Activated T-cell treated with anti-CD3 and anti-CD28 coated beads, Interleukin-2, amount 50 U/mL, for 72 hours (primary cell): ENCODE measurements around the gene BCR. TPM values are rescaled to one million over a fixed set of nuclear protein-coding genes. Genes with fewer than 3 reads are reported as not detected.

Experiments used
- ATAC-seq, 2 donors: fragments of 150-1000 bp; cut with Tn5 transposase; replicated peaks in 1 of 2; 2 replicates each; pipeline ENCODE4 v1.10.0; 2021; ENCODE audit warnings: moderate library complexity in 2 of 2, mild to moderate bottlenecking in 1 of 2
- DNase-seq, 2 donors: peaks; one replicate each; pipeline ENCODE4 v3.0.0; 2021 to 2022; ENCODE audit warnings: mixed read lengths in 1 of 2
- H3K27ac Mint-ChIP-seq: one replicate; pipeline ENCODE4 v1.8.0; 2022; ENCODE audit warnings: mild to moderate bottlenecking, moderate library complexity, mixed read lengths
- H3K27me3 Mint-ChIP-seq: one replicate; pipeline ENCODE4 v1.8.0; 2022; ENCODE audit warnings: low read depth, mixed read lengths
- H3K36me3 Mint-ChIP-seq, 2 donors: one replicate each; pipeline ENCODE4 v1.8.0; 2022; ENCODE audit warnings: mixed read lengths in 2 of 2, mild to moderate bottlenecking in 1 of 2; ENCODE audit not compliant: insufficient read depth in 2 of 2
- H3K4me1 Mint-ChIP-seq: one replicate; pipeline ENCODE4 v1.8.0; 2022; ENCODE audit warnings: low read depth, mixed read lengths
- H3K4me3 Mint-ChIP-seq, 2 donors: one replicate each; pipeline ENCODE4 v1.8.0; 2022; ENCODE audit warnings: mild to moderate bottlenecking in 2 of 2, mixed read lengths in 2 of 2, moderate library complexity in 2 of 2
- H3K9me3 Mint-ChIP-seq, 2 donors: one replicate each; pipeline ENCODE4 v1.8.0; 2022; ENCODE audit warnings: mixed read lengths in 2 of 2
- total RNA-seq, 2 donors: library from RNA; stranded (reverse); gene quantifications; one replicate each; pipeline ENCODE4 v1.2.3, GENCODE V29; 2022

Gene BCR
- total RNA-seq, 2 donors from 2014 or later = 40.3 to 50.0 TPM

DNA sequence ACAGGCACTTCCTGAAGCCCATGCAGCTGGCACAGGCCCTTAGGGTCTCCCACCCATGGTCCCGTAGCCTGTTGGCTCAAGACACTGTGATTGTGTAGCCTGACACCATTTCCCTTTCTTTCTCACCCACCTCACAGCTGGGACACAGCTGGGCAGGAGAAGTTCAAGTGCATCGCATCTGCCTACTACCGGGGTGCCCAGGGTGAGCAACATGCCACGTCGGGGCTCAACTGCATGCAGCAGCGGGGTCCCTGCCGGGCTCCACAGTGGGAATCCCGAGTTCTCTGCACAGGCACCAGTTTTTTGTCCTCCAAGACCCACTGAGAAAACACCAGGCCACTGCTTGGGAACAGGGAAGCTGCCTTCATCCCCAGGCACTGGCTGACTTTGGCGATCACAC is 24.5 kb upstream of the BCR start:
- Mint-ChIP-seq H3K36me3 (no peaks in the 10 kb centered on the region), H3K4me3 (no peak overlapping the region), H3K27ac (no peak overlapping the region), H3K9me3 (no peaks in the 10 kb centered on the region), H3K4me1 (peaks cover 11% of the 10 kb centered on the region), H3K27me3 (no peaks in the 10 kb centered on the region)
- DNase-seq (no peak), ATAC-seq (no peak)

DNA sequence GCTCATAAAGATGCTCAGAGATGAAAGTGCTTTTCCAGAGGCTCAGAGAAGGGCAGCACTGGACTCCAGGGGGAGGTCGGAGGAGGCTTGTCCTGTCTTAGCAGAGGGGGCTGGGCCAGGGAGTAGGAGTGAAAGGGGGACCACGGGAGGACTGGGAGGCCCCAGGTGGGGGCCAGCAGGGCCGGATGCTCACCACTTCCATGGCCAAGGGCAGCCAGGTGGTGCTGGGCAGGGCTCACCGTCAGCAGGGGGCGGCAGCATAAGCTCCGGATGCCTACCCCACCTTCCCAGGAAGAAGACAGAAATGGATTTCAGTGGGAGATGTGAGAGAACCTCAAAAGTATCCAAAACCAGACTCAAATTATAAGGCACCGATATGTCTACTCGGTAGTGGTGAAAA is 24.0 kb upstream of the BCR start:
- no peaks in the 10 kb centered on the region for H3K36me3 Mint-ChIP-seq
- peaks cover 11% of the 10 kb centered on the region for H3K4me1 Mint-ChIP-seq
- no peak overlapping the region for H3K27ac Mint-ChIP-seq
- ATAC-seq (no peak), DNase-seq (no peak)
- H3K4me3 Mint-ChIP-seq = no peak overlapping the region
- H3K9me3 Mint-ChIP-seq = no peaks in the 10 kb centered on the region
- H3K27me3 Mint-ChIP-seq = no peaks in the 10 kb centered on the region

DNA sequence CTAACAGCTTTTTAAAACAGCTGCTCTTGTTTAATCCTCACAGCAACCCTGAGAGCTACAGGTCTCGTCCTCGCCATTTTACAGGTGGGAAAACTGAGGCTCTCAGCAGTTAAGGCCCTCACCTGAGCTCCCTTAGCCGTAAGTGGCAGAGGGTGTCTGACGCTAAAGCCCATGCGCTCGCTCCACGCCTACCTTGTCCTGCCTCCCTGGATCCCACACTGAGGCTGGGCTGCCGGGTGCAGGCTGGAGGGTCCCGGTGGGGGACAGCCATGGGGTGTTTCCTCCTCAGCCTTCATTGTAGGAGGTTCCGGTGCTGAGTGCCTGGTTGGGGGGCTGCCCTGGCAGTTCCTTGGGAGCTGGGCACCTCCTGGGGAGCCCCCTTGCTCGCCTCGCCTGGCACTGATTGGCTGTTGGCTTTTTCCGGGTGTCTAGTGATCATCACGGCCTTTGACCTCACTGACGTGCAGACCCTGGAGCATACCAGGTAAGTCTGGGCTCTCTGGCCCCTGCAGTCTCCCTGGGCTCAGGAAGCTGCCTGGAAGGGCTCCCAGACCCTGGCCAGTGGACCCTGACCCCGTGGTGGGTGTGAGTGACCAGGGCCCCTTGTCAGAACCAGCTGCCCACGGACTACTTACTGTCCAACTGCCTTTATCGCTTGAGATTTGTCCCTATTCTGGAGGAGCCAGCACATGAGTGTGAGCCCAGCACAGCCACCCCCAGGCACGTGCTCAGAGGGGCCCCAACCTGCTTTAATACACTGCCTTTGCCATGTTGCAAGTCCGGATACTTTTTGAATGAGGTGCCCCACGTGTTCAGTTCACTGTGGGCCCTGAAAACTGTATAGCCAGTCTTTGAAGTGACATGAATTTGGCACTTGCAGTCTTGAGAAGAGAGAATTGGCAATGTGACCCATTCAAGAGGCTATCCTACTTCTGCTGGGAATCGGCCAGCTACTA is 22.5 kb upstream of the BCR start:
- H3K27ac Mint-ChIP-seq = no peak overlapping the region

DNA sequence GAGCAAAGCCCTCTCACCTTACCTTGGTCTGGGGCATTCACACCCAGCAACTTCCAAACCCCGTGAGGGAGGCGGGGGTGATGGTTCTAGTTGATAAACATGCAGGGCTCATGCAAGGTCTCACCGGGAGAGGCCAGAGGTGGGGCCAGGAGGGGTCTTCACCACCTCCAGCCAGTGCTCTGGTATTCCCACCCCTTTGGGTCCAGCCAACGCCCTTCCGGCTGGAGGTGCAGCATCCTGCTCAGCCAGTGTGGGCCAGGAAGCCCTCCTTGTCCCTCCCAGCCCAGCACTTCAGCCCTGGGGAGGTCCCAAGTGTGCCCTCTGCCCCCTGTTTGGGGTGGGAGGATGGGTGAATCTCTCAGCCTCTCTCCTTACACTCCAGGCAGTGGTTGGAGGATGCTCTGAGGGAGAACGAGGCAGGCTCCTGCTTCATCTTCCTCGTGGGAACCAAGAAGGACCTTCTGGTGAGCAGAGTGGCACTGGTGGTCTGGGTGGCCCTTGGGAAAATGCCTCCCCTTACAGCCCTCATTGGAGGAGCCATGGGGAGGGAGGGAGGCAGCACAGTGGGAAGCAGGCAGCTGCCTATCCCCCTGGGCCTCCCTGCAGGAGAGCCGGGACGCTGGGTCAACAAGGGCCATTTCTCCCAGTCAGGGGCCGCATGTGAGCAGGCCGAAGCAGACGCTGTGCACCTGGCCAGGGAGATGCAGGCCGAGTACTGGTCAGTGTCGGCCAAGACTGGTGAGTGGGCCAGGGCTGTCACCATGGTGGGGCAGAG is 21.6 kb upstream of the BCR start:
- no peak overlapping the region for H3K27ac Mint-ChIP-seq
- no peaks in the 10 kb centered on the region for H3K9me3 Mint-ChIP-seq
- H3K4me3 Mint-ChIP-seq = no peak overlapping the region
- no peak for DNase-seq
- ATAC-seq = no peak
- H3K36me3 Mint-ChIP-seq = no peaks in the 10 kb centered on the region
- no peaks in the 10 kb centered on the region for H3K27me3 Mint-ChIP-seq
- peaks cover under 1% of the 10 kb centered on the region for H3K4me1 Mint-ChIP-seq

More for the DNA sequence above, 22.5 kb upstream of the BCR start:
- H3K27me3 Mint-ChIP-seq = no peaks in the 10 kb centered on the region
- no peak for ATAC-seq
- no peaks in the 10 kb centered on the region for H3K36me3 Mint-ChIP-seq
- DNase-seq = no peak
- H3K4me3 Mint-ChIP-seq = no peak overlapping the region
- no peaks in the 10 kb centered on the region for H3K9me3 Mint-ChIP-seq
- H3K4me1 Mint-ChIP-seq = peaks cover 9% of the 10 kb centered on the region

DNA sequence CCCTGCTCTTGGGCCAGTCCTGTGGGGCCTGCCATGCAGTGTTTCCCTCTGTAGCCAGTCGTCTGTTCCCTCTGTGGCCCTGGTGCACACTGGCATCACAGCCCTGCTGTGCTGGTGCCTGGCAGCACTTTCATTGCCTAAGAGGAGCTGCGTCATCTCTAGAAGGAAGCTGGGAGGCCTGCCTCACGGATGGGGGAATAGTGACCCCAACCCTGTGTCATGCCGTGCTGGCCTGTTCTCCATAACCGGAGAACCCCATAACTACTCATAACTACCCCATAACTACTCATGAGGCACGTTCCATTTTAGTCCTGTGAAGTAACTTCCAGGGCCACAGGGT is 21.0 kb upstream of the BCR start:
- Mint-ChIP-seq H3K4me1 (no peaks in the 10 kb centered on the region), H3K4me3 (no peak overlapping the region), H3K27ac (no peak overlapping the region), H3K36me3 (no peaks in the 10 kb centered on the region), H3K27me3 (no peaks in the 10 kb centered on the region), H3K9me3 (no peaks in the 10 kb centered on the region)
- ATAC-seq = no peak
- no peak for DNase-seq

DNA sequence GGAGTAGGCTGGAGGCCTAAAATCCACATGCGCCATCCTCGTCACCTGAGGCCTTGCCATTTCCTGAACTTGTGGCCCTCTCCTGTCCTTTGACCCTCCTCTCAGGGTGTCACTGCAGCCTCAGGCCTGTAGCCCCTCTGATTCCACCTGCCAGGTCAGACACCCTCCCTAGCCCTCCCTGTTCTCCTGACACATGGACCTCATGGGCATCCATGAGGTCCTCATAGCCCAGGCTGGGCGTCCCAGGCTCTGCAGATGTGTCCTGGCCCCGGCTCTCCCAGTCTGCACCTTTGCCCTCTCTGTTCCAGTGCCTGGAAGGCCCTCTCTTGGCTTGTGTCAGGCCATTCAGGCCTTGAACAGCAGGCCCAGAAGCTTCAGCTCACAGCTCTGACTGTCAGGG is 19.3 kb upstream of the BCR start:
- DNase-seq = no peak
- H3K27ac Mint-ChIP-seq = no peak overlapping the region
- H3K27me3 Mint-ChIP-seq = no peaks in the 10 kb centered on the region
- no peaks in the 10 kb centered on the region for H3K36me3 Mint-ChIP-seq
- H3K4me1 Mint-ChIP-seq = no peaks in the 10 kb centered on the region
- ATAC-seq = no peak
- no peak overlapping the region for H3K4me3 Mint-ChIP-seq
- H3K9me3 Mint-ChIP-seq = no peaks in the 10 kb centered on the region

DNA sequence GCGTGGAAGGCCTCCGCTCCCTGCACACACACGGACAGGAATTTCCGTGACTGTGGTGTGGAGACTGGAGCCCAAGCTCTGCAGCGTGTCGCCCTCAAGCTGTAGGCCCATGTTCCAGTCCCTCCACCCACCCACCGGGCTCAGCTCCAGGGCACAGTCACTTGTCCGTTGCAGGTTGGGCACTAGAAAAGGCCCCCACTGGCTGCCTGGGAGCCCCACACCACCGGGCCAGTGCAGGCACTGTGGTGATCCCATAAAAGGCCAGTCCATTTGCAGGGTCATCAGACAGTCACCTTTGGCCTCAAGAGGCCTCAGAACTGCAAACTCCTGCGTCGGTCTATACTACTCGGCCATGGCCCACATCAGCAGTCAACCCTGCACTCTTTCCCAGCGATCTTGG is 18.7 kb upstream of the BCR start:
- Mint-ChIP-seq H3K36me3 (no peaks in the 10 kb centered on the region), H3K27ac (no peak overlapping the region), H3K4me1 (no peaks in the 10 kb centered on the region), H3K27me3 (no peaks in the 10 kb centered on the region), H3K9me3 (no peaks in the 10 kb centered on the region), H3K4me3 (no peak overlapping the region)
- no peak for ATAC-seq
- no peak for DNase-seq

DNA sequence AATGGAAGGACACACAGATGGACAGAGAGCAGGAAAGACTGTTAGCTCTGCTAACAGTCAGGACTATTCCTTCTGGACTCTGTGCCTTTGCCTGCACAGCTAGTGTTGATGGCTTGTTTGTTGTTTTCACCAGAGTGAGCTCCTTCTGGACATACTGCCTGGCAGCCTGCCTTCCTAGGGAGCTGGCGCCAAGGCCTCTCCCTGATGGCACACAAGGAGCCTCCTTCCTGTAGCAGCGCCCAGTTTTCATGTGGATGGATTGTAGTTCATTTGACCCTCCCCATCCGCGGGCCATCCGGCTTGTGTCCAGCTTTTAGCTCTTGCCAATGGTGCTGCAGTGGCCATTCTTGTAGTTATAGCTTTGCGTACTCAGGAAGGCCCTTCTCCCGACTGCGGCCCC is 16.6 kb upstream of the BCR start:
- H3K4me3 Mint-ChIP-seq = no peak overlapping the region
- H3K36me3 Mint-ChIP-seq = no peaks in the 10 kb centered on the region
- DNase-seq (no peak), ATAC-seq (no peak)
- no peak overlapping the region for H3K27ac Mint-ChIP-seq
- H3K4me1 Mint-ChIP-seq = no peaks in the 10 kb centered on the region
- H3K27me3 Mint-ChIP-seq = no peaks in the 10 kb centered on the region
- H3K9me3 Mint-ChIP-seq = no peaks in the 10 kb centered on the region

DNA sequence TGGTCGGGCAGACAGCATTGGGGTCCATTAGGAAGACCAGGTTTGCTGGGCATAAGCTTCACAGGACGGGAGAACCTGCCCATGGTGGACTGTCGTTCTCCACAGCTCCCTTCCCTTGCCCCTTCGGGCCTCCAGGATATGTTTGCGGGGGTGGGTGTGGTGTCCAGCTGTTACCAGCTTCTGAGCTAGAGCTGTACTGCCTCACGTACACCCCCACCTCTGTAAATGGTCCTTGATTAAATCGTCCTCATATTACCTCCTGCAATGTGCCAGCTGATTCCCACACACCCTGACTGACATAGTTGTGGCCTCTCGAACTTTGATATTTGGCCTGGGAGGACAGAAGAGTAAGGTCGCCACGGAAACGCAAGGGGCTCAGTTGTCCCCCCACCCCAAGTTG is 16.2 kb upstream of the BCR start:
- Mint-ChIP-seq H3K4me1 (no peaks in the 10 kb centered on the region), H3K27ac (no peak overlapping the region), H3K9me3 (no peaks in the 10 kb centered on the region), H3K36me3 (no peaks in the 10 kb centered on the region), H3K27me3 (no peaks in the 10 kb centered on the region), H3K4me3 (no peak overlapping the region)
- DNase-seq (no peak), ATAC-seq (no peak)

DNA sequence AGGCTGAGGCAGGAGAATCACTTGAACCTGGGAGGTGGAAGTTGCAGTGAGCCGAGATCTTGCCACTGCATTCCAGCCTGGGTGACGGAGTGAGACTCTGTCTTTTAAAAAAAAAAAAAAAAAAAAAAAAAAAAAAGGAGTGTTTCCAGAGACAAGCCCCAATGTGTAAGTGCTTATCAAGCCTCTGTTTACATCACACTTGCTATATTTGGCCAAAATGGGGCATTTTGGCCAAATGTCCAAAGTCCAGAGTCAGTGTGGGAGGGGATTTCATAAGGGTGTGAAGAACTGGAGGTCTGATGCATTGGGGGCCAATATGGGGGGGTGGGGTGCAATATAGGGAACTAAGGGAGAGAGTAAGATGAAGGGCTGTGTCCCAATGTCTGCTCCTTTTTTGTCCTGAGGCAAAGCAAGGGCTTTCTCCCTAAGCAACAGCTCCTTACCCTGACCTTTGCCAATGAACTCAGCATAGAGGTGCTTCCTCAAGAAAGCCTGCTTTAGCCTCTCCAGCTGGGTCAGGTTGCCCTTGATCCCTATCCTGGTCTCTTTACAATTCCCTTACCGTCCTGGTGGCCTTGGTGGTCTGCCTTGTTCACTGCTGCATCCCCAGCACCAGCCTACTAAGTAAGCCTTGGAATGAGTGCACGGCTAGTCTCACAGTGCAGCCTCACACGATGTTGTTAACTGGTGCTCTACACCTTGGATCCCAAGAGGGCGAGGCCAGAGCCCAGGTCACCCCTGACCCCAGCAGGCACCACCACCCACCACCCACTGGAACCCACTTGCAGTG is 14.1 kb upstream of the BCR start:
- Mint-ChIP-seq H3K36me3 (no peaks in the 10 kb centered on the region), H3K9me3 (no peaks in the 10 kb centered on the region), H3K4me3 (no peak overlapping the region), H3K4me1 (no peaks in the 10 kb centered on the region), H3K27me3 (no peaks in the 10 kb centered on the region), H3K27ac (no peak overlapping the region)
- ATAC-seq (no peak), DNase-seq (no peak)

DNA sequence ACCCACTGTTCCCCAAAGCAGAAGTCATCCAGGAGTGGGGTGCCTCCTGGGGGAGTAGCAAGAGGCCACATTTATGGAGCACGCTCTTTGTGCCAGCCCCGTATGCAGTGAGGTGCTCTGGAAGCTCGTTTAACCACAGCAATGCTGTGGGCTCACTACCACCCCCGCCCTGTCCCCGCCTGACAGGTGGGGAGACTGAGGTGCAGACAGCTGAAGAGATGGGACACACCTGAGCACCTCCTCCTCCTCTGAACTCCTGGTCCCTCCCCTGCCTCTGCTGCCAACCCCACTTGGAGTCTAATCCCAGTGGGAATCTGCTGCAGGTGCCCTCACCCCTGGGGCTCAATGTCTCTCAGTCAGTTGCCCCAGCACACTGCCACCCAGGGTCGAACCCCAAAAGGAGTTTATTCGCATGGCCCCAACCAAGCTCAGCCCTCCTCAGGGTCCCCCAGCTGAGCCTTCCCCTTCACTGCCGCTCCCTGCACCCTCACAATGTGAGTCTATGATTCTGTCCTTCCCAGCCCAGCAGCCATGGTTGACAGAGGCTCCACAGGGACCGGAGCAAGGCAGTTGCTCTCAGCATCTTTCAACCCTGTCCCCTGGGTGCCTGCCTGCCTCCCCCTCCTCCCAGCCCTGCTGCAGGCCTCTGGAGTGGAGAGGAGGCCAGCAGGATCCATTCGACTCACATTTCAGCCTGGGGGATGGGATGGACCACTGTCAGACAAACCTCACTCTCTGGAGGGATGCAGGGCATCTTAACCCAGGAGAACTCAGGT is 13.3 kb upstream of the BCR start:
- no peak for ATAC-seq
- DNase-seq = no peak
- no peaks in the 10 kb centered on the region for H3K36me3 Mint-ChIP-seq

DNA sequence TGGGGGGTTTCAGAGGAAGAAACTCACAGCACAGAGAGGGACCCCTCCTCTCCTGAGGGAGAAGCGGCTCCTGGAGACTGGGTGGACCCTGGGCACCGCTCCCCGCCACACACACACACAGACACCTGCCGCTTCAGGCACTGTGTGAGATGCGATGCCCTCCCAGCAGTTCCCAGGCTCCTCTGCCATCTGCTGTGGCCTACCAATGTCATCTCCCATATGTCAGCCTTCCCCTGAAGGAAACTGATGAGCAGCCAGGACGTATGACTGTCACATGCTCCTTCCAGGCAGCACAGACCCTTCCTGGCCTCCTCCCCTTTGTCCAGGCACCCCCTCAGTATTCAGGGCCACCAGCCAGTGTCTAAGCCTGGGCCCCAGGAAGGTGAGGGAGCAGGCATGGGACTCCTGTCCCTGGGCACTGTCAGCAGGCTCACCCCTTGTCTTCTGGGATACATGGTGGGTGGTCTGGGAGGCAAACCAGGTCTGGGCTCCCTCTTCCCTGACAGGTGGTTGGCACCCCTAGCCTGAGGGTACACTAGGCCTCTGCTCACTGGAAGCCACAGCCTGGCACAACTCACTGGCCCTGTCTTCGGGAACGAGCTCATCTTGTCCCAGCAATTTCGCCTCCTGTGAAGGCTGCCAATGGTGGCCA is 11.8 kb upstream of the BCR start:
- ATAC-seq (no peak), DNase-seq (no peak)
- Mint-ChIP-seq H3K27me3 (no peaks in the 10 kb centered on the region), H3K9me3 (no peaks in the 10 kb centered on the region), H3K27ac (no peak overlapping the region), H3K36me3 (no peaks in the 10 kb centered on the region), H3K4me3 (no peak overlapping the region), H3K4me1 (no peaks in the 10 kb centered on the region)

More for the DNA sequence above, 13.3 kb upstream of the BCR start:
- Mint-ChIP-seq H3K27me3 (no peaks in the 10 kb centered on the region), H3K4me3 (no peak overlapping the region), H3K27ac (no peak overlapping the region), H3K9me3 (no peaks in the 10 kb centered on the region), H3K4me1 (no peaks in the 10 kb centered on the region)
